Bronchial epithelial cell (primary cell): Measurements from ENCODE around the gene RRAS. TPM values are rescaled to one million over a fixed set of nuclear protein-coding genes. Genes with fewer than 3 reads are reported as not detected.
A peak's percentile ranks its signal among the peaks of the same experiment; 100 is the strongest.

Source experiments
- DNase-seq: peaks from one replicate; pipeline ENCODE4 v3.0.0-alpha.2; 2010; ENCODE audit warnings: low read depth
- FAIRE-seq: peaks from 2 replicates; lab custom pipeline; 2011; peaks lifted over from hg19 to GRCh38; lab: Jason Lieb, UNC
- H3K27me3 ChIP-seq: 2 replicates; pipeline ENCODE4 v1.5.1; 2011; ENCODE audit warnings: low read length; ENCODE audit not compliant: control insufficient read depth, insufficient read depth
- H3K36me3 ChIP-seq: 2 replicates; pipeline ENCODE4 v1.5.1; 2011; ENCODE audit warnings: low read length; ENCODE audit not compliant: control insufficient read depth, insufficient read depth
- H3K4me3 ChIP-seq: 2 replicates; pipeline ENCODE4 v1.5.1; 2011; ENCODE audit warnings: mild to moderate bottlenecking, low read depth, low read length, control low read depth
- CTCF ChIP-seq: IDR thresholded peaks from 2 replicates; pipeline ENCODE4 v1.5.1; 2011; ENCODE audit warnings: mild to moderate bottlenecking, moderate library complexity, low read length, control low read depth, inconsistent platforms; ENCODE audit not compliant: insufficient read depth, severe bottlenecking
- total RNA-seq: library from RNA; depleted of rRNA; stranded (reverse); fragments of >200 nt; gene quantifications from 2 replicates; pipeline ENCODE4 v1.2.1, GENCODE V29; 2014

RRAS gene
- total RNA-seq, 1 donor from 2014 or later, result 24.2 TPM

GRCh38 chr19:49591731-49592485 is 48.0 kb downstream of the RRAS start:
- peak overlapping the region; percentile 45 for H3K4me3 ChIP-seq
- DNase-seq (peak; percentile 31), FAIRE-seq (peak; percentile 28)
- H3K36me3 ChIP-seq, result peaks cover 14% of the 10 kb centered on the region
- TF ChIP-seq CTCF, result no peak
- H3K27me3 ChIP-seq, result no peaks in the 10 kb centered on the region

GRCh38 chr19:49590971-49591730 is 48.8 kb downstream of the RRAS start, which contains the start of gene PRR12:
Gene PRR12 (plus strand): TSS chr19:49591182. CDS start chr19:49591655, 473 bp downstream.
- DNase-seq (peak; percentile 59), FAIRE-seq (no peak)
- Histone ChIP-seq H3K4me3 (peak within 1 kb of the TSS; percentile 45), H3K27me3 (no peaks in the 10 kb centered on the region), H3K36me3 (peaks cover 14% of the 10 kb centered on the region)
- no peak for TF ChIP-seq CTCF

- FAIRE-seq (no peak), DNase-seq (peak; percentile 92)
- TF ChIP-seq CTCF, result peak; percentile 5
- Histone ChIP-seq H3K4me3 (peak overlapping the region; percentile 45), H3K27me3 (no peaks in the 10 kb centered on the region), H3K36me3 (peaks cover 10% of the 10 kb centered on the region)
Observed at GRCh38 chr19:49590071-49590970, 49.6 kb downstream of the RRAS start.

- TF ChIP-seq CTCF, result no peak
- DNase-seq (no peak), FAIRE-seq (no peak)
- Histone ChIP-seq H3K36me3 (peaks cover 6% of the 10 kb centered on the region), H3K27me3 (no peaks in the 10 kb centered on the region), H3K4me3 (no peak overlapping the region)
Observed at GRCh38 chr19:49589502-49589905, 50.4 kb downstream of the RRAS start.

- Histone ChIP-seq H3K4me3 (no peak overlapping the region), H3K36me3 (peaks cover under 1% of the 10 kb centered on the region), H3K27me3 (no peaks in the 10 kb centered on the region)
- no peak for FAIRE-seq
- TF ChIP-seq CTCF, result no peak
- no peak for DNase-seq
Observed at GRCh38 chr19:49588365-49589122, 51.4 kb downstream of the RRAS start.
